KMS-11 (cell line): ENCODE results near the gene MISP.
"Not testable (repeated sequence)": the region's sequence is repeated elsewhere in the genome, so short reads cannot be mapped to it uniquely, and the experiment has no call there.

Source experiments
- H2AFZ ChIP-seq: fragments of 200-600 bp; sonication (generic); 2 replicates; pipeline ENCODE4 v1.6.1; 2016; ENCODE audit warnings: antibody characterized with exemption, mixed run types, low read depth
- H3K27ac ChIP-seq: fragments of 200-600 bp; sonication (generic); 2 replicates; pipeline ENCODE4 v1.6.1; 2016; ENCODE audit warnings: mild to moderate bottlenecking, mixed run types
- H3K27me3 ChIP-seq: fragments of 200-600 bp; sonication (generic); 2 replicates; pipeline ENCODE4 v1.6.1; 2017; ENCODE audit warnings: mild to moderate bottlenecking, low read depth, mixed run types, moderate library complexity; ENCODE audit not compliant: insufficient read depth
- H3K36me3 ChIP-seq: fragments of 200-600 bp; sonication (generic); 2 replicates; pipeline ENCODE4 v1.6.1; 2017; ENCODE audit warnings: mild to moderate bottlenecking, mixed run types; ENCODE audit not compliant: insufficient read depth
- H3K4me1 ChIP-seq: fragments of 200-600 bp; sonication (generic); 2 replicates; pipeline ENCODE4 v1.6.1; 2016; ENCODE audit warnings: mild to moderate bottlenecking, low read depth, mixed run types; ENCODE audit not compliant: poor library complexity, severe bottlenecking
- H3K4me2 ChIP-seq: fragments of 200-600 bp; sonication (generic); 2 replicates; pipeline ENCODE4 v1.7.0; 2016; ENCODE audit warnings: mild to moderate bottlenecking, mixed run types
- H3K4me3 ChIP-seq: fragments of 200-600 bp; sonication (generic); IDR thresholded peaks from 2 replicates; pipeline ENCODE4 v1.6.1; 2017; ENCODE audit warnings: low read depth, low read length, mixed read lengths; ENCODE audit not compliant: insufficient read depth
- H3K79me2 ChIP-seq: fragments of 200-600 bp; sonication (generic); 2 replicates; pipeline ENCODE4 v1.6.1; 2016; ENCODE audit warnings: low read depth, mixed run types; ENCODE audit not compliant: insufficient read depth
- H3K9ac ChIP-seq: fragments of 200-600 bp; sonication (generic); 2 replicates; pipeline ENCODE4 v1.6.1; 2016; ENCODE audit warnings: mild to moderate bottlenecking, mixed run types
- H4K20me1 ChIP-seq: fragments of 200-600 bp; sonication (generic); 2 replicates; pipeline ENCODE4 v1.6.1; 2016; ENCODE audit warnings: mild to moderate bottlenecking, mixed run types; ENCODE audit not compliant: insufficient read depth
- TF ChIP-seq, protein P1 (sequence below): fragments of 200-600 bp; sonication (generic); conservative IDR thresholded peaks from 2 replicates; pipeline ENCODE4 v1.6.1; 2017; ENCODE audit warnings: low read depth, mild to moderate bottlenecking, antibody characterized with exemption, low read length, moderate library complexity, mixed read lengths

The MISP gene

DNA sequence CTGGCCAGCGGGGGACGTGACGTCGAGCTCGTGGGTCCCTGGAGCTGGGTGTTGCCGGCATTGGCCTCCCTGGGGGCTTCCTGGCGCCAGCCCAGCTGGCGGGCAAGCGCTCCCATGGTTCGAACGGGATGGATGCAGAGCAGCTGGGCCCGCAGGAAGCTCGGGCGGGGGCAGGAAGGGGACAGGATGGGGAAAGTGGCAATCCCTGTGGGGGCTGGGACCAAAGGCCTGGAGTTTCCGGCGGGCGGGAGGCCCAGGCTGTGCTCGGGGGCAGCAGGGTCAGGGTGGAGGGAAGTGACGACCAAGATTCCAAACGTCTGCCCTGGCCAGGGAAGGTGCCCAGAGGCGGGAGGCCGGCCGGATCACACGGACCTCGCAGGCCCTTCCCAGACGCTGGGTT is 22.9 kb upstream of the MISP start:
- H2AFZ ChIP-seq: no peak overlapping the region
- H3K27me3 ChIP-seq: peaks cover 75% of the 10 kb centered on the region
- H3K4me1 ChIP-seq: peaks cover 6% of the 10 kb centered on the region
- H4K20me1 ChIP-seq: no peaks in the 10 kb centered on the region
- H3K4me3 ChIP-seq: no peak overlapping the region
- H3K79me2 ChIP-seq: no peaks in the 10 kb centered on the region
- TF ChIP-seq, protein P1, sequence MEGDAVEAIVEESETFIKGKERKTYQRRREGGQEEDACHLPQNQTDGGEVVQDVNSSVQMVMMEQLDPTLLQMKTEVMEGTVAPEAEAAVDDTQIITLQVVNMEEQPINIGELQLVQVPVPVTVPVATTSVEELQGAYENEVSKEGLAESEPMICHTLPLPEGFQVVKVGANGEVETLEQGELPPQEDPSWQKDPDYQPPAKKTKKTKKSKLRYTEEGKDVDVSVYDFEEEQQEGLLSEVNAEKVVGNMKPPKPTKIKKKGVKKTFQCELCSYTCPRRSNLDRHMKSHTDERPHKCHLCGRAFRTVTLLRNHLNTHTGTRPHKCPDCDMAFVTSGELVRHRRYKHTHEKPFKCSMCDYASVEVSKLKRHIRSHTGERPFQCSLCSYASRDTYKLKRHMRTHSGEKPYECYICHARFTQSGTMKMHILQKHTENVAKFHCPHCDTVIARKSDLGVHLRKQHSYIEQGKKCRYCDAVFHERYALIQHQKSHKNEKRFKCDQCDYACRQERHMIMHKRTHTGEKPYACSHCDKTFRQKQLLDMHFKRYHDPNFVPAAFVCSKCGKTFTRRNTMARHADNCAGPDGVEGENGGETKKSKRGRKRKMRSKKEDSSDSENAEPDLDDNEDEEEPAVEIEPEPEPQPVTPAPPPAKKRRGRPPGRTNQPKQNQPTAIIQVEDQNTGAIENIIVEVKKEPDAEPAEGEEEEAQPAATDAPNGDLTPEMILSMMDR: no peak
- no peaks in the 10 kb centered on the region for H3K36me3 ChIP-seq
- no peak overlapping the region for H3K27ac ChIP-seq
- H3K4me2 ChIP-seq: no peak overlapping the region
- no peak overlapping the region for H3K9ac ChIP-seq

DNA sequence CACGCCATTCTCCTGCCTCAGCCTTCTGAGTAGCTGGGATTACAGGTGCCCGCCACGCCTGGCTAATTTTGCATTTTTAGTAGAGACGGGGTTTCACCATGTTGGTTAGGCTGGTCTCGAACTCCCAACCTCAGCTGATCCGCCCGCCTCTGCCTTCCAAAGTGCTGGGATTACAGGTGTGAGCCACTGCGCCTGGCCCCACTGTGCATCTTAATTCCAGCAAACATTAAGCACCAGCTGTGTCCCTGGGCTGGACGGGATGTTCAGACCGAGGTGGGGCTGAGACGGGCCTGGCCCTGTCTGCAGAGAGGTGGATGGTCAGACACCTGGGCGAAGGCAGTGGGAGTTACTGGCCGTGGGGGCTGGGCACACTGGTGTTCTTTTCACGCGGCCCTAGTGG is 21.3 kb upstream of the MISP start:
- H3K27ac ChIP-seq, H4K20me1 ChIP-seq, H3K79me2 ChIP-seq, H2AFZ ChIP-seq, H3K4me3 ChIP-seq, H3K4me1 ChIP-seq, H3K36me3 ChIP-seq, H3K9ac ChIP-seq, H3K4me2 ChIP-seq: not testable (repeated sequence)
- peaks cover 74% of the 10 kb centered on the region for H3K27me3 ChIP-seq

DNA sequence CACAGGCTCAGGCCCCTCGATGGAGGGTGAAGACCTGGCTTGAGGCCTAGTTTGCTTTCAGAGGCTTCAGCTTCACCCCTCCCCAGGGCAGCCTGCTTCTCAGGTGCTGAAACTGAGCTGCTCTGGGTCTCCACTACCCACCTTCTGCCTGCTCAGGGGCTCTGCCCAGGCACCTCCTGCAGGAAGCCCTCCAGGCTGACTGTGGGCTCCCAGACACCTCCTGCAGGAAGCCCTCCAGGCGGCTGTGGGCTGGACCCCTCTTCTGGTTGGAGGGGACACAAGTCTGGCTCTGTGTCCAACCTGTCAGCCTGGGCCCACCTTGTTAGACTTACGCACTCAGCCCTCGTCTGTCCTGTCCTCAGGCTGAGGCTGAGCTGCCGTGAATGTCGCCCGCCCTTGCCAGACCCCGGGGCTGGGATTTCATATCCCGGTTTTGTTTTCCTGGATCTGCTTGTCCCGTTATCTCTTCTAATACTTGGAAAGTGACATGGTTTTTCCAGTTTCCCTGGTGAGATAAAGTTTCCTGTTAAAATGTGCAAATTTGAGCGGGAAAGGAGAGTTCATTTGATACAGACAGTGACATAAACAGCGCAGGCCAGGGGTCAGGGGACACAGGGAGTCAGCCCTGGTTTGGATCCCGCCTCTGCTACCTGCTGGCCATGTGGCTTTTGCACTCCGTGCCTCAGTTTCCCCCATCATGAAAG is 20.8 kb upstream of the MISP start:
- H3K9ac ChIP-seq: no peak overlapping the region
- no peaks in the 10 kb centered on the region for H3K79me2 ChIP-seq
- H3K4me3 ChIP-seq: no peak overlapping the region
- no peaks in the 10 kb centered on the region for H4K20me1 ChIP-seq
- no peak overlapping the region for H2AFZ ChIP-seq
- TF ChIP-seq, protein P1: no peak
- no peak overlapping the region for H3K27ac ChIP-seq
- no peak overlapping the region for H3K4me2 ChIP-seq
- peaks cover 72% of the 10 kb centered on the region for H3K27me3 ChIP-seq
- no peaks in the 10 kb centered on the region for H3K36me3 ChIP-seq
- H3K4me1 ChIP-seq: peaks cover 9% of the 10 kb centered on the region

DNA sequence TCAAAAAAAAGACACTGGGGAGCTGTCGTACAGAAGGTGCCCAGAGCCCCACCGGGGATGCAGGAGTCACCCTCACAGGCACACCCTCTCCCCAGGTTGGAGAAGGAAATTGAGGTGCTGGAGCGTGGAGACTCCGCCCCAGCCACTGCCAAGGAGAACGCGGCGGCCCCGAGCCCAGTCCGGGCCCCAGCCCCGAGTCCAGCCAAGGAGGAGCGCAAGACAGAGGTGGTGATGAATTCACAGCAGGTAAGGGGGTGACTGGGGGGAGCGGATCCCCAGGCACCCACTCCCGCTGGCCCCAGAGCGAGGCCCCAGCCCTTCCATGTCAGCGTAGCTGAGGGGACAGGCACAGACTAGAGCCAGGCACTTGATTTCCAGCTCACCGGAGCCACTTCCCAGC is 19.9 kb upstream of the MISP start:
- H3K27me3 ChIP-seq: peaks cover 63% of the 10 kb centered on the region
- no peak overlapping the region for H3K27ac ChIP-seq
- H3K4me3 ChIP-seq: no peak overlapping the region

More for the DNA sequence above, 19.9 kb upstream of the MISP start:
- Histone ChIP-seq H2AFZ (no peak overlapping the region), H3K36me3 (no peaks in the 10 kb centered on the region), H4K20me1 (no peaks in the 10 kb centered on the region), H3K79me2 (no peaks in the 10 kb centered on the region), H3K4me1 (peaks cover 9% of the 10 kb centered on the region), H3K4me2 (no peak overlapping the region), H3K9ac (no peak overlapping the region)
- TF ChIP-seq, protein P1: no peak
